Dermis microvascular lymphatic vessel endothelial cell (primary cell): Measurements from ENCODE around the gene CDC6. TPM values are rescaled to one million over a fixed set of nuclear protein-coding genes. Genes with fewer than 3 reads are reported as not detected.
A peak's percentile ranks its signal among the peaks of the same experiment; 100 is the strongest.

Experiments
- DNase-seq, 2 donors: peaks; one replicate each; pipeline versions ENCODE4 v3.0.0 to v3.0.0-alpha.2; 2010; ENCODE audit warnings: low read depth in 2 of 2
- total RNA-seq: library from RNA; depleted of rRNA; stranded (reverse); fragments of >200 nt; gene quantifications from 2 replicates; pipeline ENCODE4 v1.2.1, GENCODE V29; 2014

Gene CDC6
- total RNA-seq, 1 donor from 2014 or later: 15.3 TPM

- DNase-seq: no peak
These were observed 23.3 kb downstream of the CDC6 start for GRCh38 chr17:40310882-40311391.

GRCh38 chr17:40311575-40311974 is 23.9 kb downstream of the CDC6 start:
- no peak for DNase-seq

GRCh38 chr17:40312131-40312731 is 24.6 kb downstream of the CDC6 start:
- no peak for DNase-seq

- peak in 1 of 2 donors; percentile 16 for DNase-seq
These were observed 25.4 kb downstream of the CDC6 start for GRCh38 chr17:40312893-40313667.

- no peak for DNase-seq
These were observed 26.2 kb downstream of the CDC6 start for GRCh38 chr17:40313668-40314583.

- peak; percentile 80 to 97 for DNase-seq
These were observed 26.9 kb downstream of the CDC6 start for GRCh38 chr17:40314584-40314956.

GRCh38 chr17:40315206-40315605 is 27.5 kb downstream of the CDC6 start:
- no peak for DNase-seq

- DNase-seq: no peak
These were observed 28.2 kb downstream of the CDC6 start for GRCh38 chr17:40315678-40316570.

- DNase-seq: peak; percentile 60 to 74
These were observed 29.1 kb downstream of the CDC6 start for GRCh38 chr17:40316571-40317344.

- peak in 1 of 2 donors; percentile 60 for DNase-seq
These were observed 29.7 kb downstream of the CDC6 start for GRCh38 chr17:40317345-40317873.

GRCh38 chr17:40317880-40318829 is 30.5 kb downstream of the CDC6 start:
- peak; percentile 80 to 97 for DNase-seq

GRCh38 chr17:40318830-40319391 is 31.2 kb downstream of the CDC6 start:
- DNase-seq: no peak

- no peak for DNase-seq
These were observed 32.2 kb downstream of the CDC6 start for GRCh38 chr17:40319651-40320540.

GRCh38 chr17:40320756-40321523 is 33.3 kb downstream of the CDC6 start:
- no peak for DNase-seq

- DNase-seq: no peak
These were observed 33.8 kb downstream of the CDC6 start for GRCh38 chr17:40321524-40321929.

- no peak for DNase-seq
These were observed 34.3 kb downstream of the CDC6 start for GRCh38 chr17:40321961-40322357.
